ENCODE measurements around the gene ID2. TPM values are rescaled to one million over a fixed set of nuclear protein-coding genes. Genes with fewer than 3 reads are reported as not detected.

ID2 gene
- 910 and 1,089 TPM in 2 replicates for total RNA-seq
- polyA plus RNA-seq, result 563 and 612 TPM in 2 replicates

DNA sequence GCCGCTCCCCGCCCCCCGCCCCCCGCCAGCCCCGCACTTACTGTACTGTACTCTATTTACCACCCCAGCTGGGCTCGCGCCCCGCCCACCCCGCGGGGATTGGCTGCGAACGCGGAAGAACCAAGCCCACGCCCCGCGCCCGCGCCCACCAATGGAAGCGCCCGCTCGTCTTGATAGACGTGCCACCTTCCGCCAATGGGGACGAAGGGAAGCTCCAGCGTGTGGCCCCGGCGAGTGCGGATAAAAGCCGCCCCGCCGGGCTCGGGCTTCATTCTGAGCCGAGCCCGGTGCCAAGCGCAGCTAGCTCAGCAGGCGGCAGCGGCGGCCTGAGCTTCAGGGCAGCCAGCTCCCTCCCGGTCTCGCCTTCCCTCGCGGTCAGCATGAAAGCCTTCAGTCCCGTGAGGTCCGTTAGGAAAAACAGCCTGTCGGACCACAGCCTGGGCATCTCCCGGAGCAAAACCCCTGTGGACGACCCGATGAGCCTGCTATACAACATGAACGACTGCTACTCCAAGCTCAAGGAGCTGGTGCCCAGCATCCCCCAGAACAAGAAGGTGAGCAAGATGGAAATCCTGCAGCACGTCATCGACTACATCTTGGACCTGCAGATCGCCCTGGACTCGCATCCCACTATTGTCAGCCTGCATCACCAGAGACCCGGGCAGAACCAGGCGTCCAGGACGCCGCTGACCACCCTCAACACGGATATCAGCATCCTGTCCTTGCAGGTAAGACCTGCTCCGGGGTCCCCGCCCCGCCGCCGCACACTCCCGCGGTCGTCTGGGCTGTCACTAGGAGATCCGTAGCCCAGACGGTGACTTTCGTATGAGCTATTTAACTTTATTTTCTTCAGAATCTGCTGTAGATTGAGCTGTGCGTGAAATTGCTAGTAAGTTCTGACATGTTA, at the start of gene ID2:
Gene ID2 (plus strand): TSS at position 271 of the 907 bp plus-strand sequence. CDS start 110 bp downstream, at position 381.
- peak within 1 kb of the TSS; percentile 100 for H3K27ac ChIP-seq
- peaks cover 20% of the 10 kb centered on the region for H3K4me1 ChIP-seq (ENCODE audit: insufficient read depth)
- TF ChIP-seq EZH2 (IDR thresholded peaks at IDR 0.05; ENCODE audit: borderline replicate concordance) (no peak), EZH2phosphoT487 (IDR thresholded peaks at IDR 0.05; ENCODE audit: low read depth, severe bottlenecking, unreplicated experiment) (no peak)
- H3K4me2 ChIP-seq, result peak within 1 kb of the TSS; percentile 85
- no peaks in the 10 kb centered on the region for H3K36me3 ChIP-seq (replicated peaks; ENCODE audit: insufficient read depth, low read depth)
- no peaks in the 10 kb centered on the region for H3K27me3 ChIP-seq
- no peaks in the 10 kb centered on the region for H3K9me3 ChIP-seq (ENCODE audit: low read depth)
- peak within 1 kb of the TSS; percentile 1 for H2AFZ ChIP-seq
- peak within 1 kb of the TSS; percentile 68 for H3K4me3 ChIP-seq
- H4K20me1 ChIP-seq (ENCODE audit: insufficient read depth, poor library complexity, severe bottlenecking), result peaks cover 20% of the 10 kb centered on the region
- under 1% methylated on average over 56 of the region's 70 CpGs for WGBS (ENCODE audit: low lambda C conversion rate, missing lambda C conversion rate)
- DNase-seq (ENCODE audit: low spot score), result peak; percentile 100
- H3K79me2 ChIP-seq, result peaks cover 39% of the 10 kb centered on the region
- no peaks in the 10 kb centered on the region for H3K9me2 ChIP-seq (replicated peaks; ENCODE audit: insufficient read depth)

DNA sequence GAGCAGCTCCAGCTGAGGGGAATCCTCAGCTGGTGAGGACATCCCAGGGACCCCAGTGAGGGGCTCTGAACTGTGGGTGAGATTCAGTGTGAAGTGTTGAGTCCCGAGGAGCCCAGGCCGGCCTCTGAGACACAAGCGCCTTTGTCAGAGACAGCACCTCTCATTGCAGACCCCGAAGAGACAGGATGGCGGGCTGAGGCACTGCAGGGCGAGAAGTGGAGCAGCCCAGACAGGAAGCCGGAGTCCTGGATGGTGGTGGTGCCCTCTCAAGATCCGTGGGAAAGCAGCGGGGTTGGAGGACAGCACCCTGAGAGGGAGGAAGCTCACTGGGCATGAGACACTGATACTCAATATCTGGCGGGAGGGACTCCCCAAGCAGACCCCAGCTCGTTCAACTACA, 49.1 kb upstream of the ID2 start:
- Histone ChIP-seq H3K9me2 (replicated peaks; ENCODE audit: insufficient read depth) (no peaks in the 10 kb centered on the region), H3K36me3 (replicated peaks; ENCODE audit: insufficient read depth, low read depth) (no peaks in the 10 kb centered on the region), H3K27me3 (no peaks in the 10 kb centered on the region), H3K27ac (peak overlapping the region; percentile 56), H4K20me1 (ENCODE audit: insufficient read depth, poor library complexity, severe bottlenecking) (no peaks in the 10 kb centered on the region), H2AFZ (no peak overlapping the region), H3K79me2 (no peaks in the 10 kb centered on the region), H3K4me3 (no peak overlapping the region), H3K9me3 (ENCODE audit: low read depth) (no peaks in the 10 kb centered on the region), H3K4me1 (ENCODE audit: insufficient read depth) (peaks cover 49% of the 10 kb centered on the region), H3K4me2 (no peak overlapping the region)
- WGBS (ENCODE audit: low lambda C conversion rate, missing lambda C conversion rate), result 87% methylated on average over 11 of the region's 11 CpGs
- no peak for TF ChIP-seq CTCF (IDR thresholded peaks at IDR 0.05; ENCODE audit: poor library complexity)
- no peak for TF ChIP-seq EZH2 (IDR thresholded peaks at IDR 0.05; ENCODE audit: borderline replicate concordance)
- no peak for DNase-seq (ENCODE audit: low spot score)

- H2AFZ ChIP-seq, result no peak overlapping the region
These were observed 48.6 kb upstream of the ID2 start for GRCh38 chr2:8633186-8633734.

More at GRCh38 chr2:8633186-8633734, 48.6 kb upstream of the ID2 start:
- Histone ChIP-seq H3K36me3 (replicated peaks; ENCODE audit: insufficient read depth, low read depth) (no peaks in the 10 kb centered on the region), H4K20me1 (ENCODE audit: insufficient read depth, poor library complexity, severe bottlenecking) (no peaks in the 10 kb centered on the region), H3K4me2 (peak overlapping the region; percentile 59), H3K4me1 (ENCODE audit: insufficient read depth) (peaks cover 45% of the 10 kb centered on the region), H3K27ac (peak overlapping the region; percentile 56), H3K79me2 (no peaks in the 10 kb centered on the region), H3K27me3 (no peaks in the 10 kb centered on the region), H3K9me3 (ENCODE audit: low read depth) (no peaks in the 10 kb centered on the region), H3K4me3 (no peak overlapping the region), H3K9me2 (replicated peaks; ENCODE audit: insufficient read depth) (no peaks in the 10 kb centered on the region)
- no peak for DNase-seq (ENCODE audit: low spot score)
- TF ChIP-seq CTCF (IDR thresholded peaks at IDR 0.05; ENCODE audit: poor library complexity) (no peak), EZH2 (IDR thresholded peaks at IDR 0.05; ENCODE audit: borderline replicate concordance) (no peak), EZH2phosphoT487 (IDR thresholded peaks at IDR 0.05; ENCODE audit: low read depth, severe bottlenecking, unreplicated experiment) (no peak)
- 74% methylated on average over 7 of the region's 7 CpGs for WGBS (ENCODE audit: low lambda C conversion rate, missing lambda C conversion rate)
